MV-4-11 (cell line): Measurements from ENCODE around the gene TTL.
"Not testable (repeated sequence)": the region's sequence is repeated elsewhere in the genome, so short reads cannot be mapped to it uniquely, and the experiment has no call there.

Experiments
- DNase-seq: peaks from one replicate; lab custom pipeline; 2025; lab: John Stamatoyannopoulos, UW

Gene TTL

DNA sequence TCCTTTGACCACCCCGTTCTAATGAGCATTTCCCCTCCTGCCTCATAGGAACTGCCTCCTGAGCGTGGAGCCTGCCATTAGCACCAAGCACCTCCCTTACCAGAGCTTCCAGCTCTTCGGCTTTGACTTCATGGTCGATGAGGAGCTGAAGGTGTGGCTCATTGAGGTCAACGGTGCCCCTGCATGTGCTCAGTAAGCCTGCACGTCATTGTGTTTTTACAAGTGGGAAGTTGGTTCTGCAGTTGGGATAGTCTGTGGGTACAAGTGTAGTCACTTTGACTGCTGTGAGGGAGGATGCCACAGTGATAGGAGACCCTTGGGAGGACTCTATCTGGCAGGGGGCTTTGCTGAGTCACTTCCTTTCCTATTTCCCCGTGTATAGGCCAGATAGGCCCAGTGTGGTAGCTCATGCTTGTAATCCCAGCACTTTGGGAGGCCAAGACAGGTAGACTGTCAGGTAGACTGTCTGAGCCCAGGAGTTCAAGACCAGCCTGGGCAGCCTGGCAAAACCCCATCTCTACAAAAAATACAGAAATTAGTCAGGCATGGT, 38.4 kb downstream of the TTL start:
- no peak for DNase-seq

DNA sequence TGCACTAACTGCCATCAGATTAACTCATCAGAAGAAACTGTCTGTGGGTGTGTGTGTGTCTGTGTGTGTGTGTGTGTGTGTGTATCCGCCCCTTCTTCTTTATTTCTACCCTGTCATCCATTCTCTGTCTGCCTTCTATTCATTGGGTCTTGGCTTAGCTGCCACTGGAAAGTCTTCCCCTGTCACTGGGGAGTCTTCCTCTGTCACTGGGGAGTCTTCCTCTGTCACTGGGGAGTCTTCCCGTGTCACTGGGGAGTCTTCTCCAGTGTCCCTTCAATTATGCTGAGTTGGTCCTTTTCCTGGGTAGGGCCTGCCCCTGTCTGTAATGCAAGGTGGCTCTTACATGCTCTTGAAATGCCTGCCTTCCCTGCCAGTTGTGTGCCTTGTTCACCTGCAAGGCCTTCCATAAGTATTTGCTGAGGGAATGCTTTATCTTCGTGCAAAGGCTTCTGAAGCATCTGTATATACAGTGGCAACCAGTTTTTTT, 41.4 kb downstream of the TTL start:
- no peak for DNase-seq

DNA sequence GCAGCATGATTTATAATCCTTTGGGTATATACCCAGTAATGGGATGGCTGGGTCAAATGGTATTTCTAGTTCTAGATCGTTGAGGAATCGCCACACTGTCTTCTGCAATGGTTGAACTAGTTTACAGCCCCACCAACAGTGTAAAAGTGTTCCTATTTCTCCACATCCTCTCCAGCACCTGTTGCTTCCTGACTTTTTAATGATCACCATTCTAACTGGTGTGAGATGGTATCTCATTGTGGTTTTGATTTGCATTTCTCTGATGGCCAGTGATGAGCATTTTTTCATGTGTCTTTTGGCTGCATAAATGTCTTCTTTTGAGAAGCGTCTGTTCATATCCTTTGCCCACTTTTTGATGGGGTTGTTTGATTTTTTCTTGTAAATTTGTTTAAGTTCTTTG, 42.3 kb downstream of the TTL start:
- DNase-seq, result not testable (repeated sequence)

DNA sequence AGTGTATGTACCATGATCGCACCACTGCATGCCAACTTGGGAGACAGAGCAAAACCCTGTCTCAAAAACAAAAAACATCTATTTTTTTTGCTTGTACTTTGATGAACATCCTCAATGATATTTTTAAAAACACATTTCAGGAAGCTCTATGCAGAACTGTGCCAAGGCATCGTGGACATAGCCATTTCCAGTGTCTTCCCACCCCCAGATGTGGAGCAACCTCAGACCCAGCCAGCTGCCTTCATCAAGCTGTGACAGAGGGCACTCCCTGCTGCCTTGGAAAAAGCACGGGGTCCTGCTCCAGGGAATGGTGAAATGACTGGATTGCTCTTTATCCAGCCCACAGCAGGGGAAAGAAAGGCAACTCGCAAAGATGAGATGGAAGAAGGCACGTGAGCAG, 46.6 kb downstream of the TTL start:
- DNase-seq, result no peak

DNA sequence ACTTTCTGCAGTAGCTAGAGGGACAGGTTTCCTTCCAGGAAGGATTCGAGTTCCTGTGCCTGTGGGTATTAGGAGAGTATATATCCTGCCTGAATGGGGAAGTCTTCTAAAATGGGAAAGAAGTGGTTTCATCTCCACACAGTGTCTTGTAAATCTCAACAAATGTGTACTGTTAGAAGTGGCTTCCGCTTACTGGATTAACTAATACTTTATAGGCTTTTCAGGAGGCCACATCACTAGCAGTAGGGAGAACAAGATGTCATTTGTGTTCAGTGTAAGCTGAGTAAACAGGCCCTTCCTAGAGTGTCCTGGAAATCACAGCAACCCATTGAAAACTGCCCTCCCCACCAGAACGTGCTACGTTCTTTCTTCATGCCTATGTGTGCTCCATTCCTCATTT, 47.8 kb downstream of the TTL start:
- DNase-seq, result peak; percentile 82

DNA sequence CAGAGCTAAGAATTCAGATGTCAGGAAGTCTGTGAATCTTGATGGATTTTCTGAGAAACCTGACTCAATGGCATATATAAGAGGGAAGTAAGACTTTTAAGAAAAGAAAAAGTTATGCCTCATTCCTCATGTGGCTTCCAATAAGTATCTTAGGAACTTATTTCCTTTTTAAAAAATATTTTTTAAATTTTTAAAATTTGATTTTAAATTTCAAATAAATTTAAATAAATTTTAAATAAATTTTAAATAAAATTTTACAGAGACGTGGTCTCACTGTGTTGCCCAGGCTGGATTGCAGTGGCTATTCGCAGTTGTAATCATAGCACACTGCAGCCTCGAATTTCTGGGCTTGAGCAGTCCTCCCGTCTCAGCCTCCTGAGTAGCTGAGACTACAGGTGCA, 48.8 kb downstream of the TTL start:
- no peak for DNase-seq

DNA sequence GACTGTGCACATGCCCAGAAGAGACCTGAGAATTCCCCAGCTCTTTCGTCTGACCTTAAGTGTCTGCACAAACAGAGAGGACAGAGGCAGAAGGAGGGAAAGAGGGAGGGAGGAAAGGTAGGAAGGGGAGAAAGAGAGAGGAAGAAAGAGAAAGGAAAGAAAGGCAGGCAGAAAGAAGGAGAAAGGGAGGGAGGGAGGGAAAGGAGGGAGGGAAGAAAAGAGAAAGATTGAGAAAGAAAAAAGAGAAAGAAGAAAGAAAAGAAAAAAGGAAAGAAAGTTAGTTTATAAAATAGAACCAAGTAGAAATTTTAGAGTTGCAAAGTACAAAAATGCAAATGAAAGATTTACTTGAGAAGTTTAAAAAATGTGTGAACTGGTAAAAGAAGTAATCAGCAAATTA, 52.9 kb downstream of the TTL start:
- no peak for DNase-seq

DNA sequence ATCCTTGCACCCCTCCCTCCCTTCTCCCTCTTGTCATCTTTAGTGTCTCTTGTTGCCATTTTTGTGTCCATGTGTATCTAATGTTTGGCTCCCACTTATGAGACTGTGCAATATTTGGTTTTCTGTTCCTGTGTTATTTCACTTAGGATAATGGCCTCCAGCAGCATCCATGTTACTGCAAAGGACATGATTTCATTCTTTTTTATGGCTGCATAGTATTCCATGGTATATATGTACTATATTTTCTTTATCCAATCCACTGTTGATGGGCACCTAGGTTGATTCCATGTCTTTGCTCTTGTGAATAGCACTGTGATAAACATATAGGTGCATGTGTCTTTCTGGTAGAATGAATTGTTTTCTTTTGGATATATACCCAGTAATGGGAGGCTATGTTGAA, 54.7 kb downstream of the TTL start:
- not testable (repeated sequence) for DNase-seq

DNA sequence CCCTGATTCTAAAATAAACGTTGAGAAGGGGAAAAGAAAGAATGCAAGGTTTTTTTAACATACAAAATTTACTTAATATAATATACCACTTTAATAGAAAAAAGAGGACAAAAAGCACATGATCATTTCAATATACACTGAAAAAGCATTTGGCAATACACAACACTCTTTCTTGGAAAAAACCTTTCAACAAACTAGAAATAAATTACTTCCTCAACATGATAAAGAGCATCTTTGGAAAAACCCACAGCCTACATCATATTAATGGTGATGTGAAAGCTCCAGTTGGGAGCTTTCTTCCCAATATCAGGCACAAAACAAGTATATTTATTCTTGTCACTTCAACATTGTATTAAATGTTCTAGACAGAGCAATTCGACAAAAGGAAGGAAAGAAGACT, 57.4 kb downstream of the TTL start:
- DNase-seq, result no peak

DNA sequence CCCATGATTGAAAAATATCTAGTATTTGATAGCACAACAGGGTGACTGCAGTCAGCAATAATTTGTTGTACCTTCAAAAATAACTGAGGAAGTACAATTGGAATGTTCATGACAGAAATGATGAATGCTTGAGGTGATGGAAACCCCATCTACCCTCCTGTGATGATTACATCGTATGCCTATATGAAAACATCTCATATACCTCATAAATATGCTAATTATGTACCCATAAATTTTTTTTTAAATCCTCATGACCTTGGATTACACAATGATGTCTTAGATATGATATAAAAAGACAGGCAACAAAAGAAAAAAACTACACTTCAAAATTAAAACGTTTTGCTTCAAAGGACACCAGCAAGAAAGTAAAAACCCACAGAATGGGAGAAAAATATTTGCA, 59.0 kb downstream of the TTL start:
- no peak for DNase-seq

DNA sequence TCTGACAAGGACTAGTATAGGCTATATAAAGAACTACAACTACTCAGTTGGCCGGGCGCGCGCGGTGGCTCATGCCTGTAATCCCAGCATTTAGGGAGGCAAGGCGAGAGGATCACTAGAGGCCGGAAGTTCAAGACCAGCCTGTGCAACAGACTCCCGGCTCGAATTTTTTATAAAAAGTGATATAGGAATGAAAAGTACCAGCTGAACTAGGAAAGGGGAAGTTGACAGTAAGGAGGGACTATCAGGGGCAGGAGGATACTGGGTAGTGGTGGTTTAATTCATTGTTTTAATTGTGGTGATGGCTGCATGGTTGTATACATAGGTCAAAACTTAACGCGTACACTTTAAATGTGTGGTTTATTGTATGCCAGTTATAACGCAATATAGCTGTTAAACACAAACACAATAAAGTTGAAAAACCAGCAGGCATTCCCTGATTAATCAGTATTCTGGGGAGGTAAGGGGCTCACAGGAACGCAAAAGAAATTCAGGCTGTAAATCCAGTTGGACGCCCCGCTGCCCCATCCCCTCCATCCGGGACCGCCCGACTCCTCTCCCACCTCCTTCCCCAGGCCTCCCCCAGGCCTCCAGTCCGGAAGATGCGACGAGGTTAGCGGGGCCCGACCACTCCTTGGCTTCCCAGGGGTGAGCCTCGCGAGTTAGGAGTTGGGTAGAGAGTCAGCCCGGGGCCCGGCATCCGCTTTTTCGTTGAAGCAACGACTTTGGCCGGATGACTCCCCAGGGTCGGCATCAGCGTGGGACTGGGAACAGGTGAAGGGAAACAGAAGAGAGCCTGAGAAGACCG, 59.6 kb downstream of the TTL start:
- DNase-seq, result peak; percentile 86

DNA sequence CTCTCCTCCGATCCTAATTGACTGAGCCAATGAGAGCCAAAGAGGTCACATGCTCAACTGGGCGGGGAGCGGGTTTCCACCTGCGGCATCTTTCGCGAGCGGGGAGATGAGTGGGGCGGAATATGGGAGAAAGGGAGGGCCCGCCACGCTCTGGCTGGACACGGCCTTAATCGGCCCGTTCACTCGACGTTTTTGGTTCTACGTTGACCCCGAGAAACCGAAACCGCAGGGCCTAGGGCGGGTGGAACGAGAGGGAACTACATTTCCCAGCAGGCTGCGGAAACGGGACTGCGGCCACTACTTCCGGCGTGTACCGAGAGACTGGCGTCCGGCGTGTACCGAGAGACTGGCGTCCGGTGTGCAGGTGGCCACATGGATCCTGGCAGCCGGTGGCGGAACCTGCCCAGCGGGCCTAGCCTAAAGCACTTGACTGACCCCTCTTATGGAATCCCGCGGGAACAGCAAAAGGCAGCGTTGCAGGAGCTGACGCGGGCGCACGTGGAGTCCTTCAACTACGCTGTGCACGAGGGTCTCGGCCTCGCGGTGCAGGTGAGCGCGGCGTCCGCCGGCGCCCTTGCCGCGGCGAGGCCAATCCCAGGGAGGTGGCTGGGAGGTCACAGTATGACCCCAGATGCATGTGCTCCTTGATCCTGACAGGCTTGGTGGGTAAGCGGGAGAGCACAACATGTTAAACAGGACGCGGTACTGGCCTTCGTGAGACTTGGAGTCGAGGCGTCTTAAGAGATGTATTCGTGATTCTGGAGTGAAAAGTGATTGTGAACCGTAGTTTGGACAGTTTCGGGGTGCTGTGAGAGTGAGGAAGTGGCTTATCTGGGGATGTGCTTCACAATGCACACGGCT, 60.4 kb downstream of the TTL start, which contains the start of gene POLR1B:
Gene POLR1B (plus strand): TSS at position 343 of the 861 bp plus-strand sequence. CDS start 30 bp downstream, at position 373.
- peak; percentile 82 for DNase-seq

DNA sequence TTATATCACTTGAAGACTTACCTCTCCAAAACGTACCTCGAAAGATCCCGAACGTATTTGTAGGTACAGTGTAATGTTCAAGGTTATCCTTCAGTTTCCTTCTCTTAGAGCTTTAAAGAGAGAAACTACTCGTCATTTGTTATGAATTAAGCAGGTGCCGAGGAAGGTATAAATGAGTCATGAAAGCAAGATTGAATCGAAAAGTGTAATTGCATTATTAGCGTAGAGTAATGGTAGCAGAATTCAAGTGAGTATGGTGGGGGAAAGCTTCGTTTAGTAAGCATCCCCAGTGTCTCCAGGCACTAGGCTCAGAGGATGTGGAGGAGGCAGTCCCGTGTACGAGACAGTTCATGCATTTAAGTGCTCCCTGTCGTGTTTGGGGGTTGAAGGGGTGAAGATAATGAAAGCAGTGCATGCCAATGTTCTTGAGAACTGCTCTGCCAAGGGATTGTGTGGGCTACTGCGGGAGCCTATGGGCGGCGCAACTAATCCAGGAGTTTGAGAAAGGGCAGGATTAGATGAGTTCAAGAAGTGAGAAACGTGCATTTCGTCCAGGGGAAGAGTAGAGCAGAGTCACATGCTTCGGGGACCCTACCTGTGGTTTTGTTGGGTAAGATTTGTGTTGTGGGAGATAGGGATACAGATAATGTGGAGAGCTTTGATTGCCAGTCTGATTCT, 61.2 kb downstream of the TTL start:
- peak; percentile 33 for DNase-seq

DNA sequence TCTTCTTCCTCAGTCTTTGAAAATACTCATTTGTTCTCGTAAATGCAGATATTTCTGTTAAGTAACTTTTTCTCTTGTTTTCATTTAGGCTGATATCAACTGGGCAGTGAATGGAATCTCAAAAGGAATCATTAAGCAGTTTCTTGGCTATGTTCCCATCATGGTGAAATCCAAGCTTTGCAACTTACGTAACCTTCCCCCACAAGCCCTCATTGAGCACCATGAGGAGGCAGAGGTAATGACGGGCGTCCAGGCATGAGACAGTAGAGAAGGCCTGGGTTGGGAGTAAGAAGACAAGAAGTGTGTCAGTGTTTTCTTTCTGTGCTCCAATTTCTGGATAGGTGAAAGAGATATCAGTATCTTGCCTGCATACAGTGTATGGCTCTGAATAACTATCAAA, 65.4 kb downstream of the TTL start:
- peak; percentile 52 for DNase-seq

DNA sequence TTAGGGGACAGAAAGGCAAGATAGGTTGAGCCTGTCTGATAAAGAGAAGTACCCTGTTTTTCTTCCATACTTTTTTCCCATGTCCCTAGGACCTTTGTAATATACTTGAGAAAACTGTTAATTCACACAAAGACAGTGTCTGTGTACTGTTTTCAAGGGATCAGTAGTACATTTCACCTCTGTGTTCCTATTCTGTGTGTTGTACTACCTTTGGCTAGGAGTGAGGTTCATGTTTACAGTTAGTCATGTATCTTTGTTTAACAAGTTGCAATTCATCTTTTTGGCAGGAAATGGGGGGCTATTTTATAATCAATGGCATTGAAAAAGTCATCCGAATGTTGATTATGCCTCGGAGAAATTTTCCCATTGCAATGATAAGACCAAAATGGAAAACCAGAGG, 67.0 kb downstream of the TTL start:
- DNase-seq, result no peak

DNA sequence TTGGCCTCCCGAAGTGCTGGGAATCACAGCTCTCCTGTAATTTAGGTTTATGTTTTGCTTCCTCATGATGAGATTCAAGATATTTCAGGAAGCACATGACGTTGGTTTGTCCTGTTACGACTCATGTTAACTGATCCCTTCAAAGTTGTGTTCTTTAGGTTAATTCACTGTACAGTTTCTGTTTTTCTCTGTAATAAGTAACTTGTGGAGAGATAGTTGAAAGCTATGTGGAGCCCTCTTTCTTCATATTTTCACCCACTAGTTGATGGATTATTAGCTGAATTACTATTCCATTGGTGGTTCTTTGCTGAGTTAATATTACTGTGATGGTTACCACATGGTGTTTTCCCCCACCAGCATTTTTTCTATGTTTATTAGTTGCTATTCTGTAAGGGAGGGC, 84.1 kb downstream of the TTL start:
- DNase-seq, result peak; percentile 30

DNA sequence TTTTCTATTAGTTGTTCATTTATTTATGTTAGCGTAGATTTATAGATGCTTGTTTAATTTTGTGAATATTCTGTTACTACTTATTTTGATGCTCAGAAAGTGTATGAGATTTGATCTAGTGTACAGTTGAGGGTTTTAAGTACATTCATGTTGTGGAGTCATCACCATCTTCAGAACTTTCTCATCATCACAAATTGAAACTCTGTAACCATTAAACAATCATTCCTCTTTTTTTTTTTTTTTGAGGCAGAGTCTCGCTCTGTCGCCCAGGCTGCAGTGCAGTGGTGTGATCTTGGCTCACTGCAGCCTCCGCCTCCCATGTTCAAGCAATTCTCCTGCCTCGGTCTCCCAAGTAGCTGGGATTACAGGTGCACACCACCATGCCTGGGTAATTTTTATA, 84.6 kb downstream of the TTL start:
- DNase-seq, result not testable (repeated sequence)

DNA sequence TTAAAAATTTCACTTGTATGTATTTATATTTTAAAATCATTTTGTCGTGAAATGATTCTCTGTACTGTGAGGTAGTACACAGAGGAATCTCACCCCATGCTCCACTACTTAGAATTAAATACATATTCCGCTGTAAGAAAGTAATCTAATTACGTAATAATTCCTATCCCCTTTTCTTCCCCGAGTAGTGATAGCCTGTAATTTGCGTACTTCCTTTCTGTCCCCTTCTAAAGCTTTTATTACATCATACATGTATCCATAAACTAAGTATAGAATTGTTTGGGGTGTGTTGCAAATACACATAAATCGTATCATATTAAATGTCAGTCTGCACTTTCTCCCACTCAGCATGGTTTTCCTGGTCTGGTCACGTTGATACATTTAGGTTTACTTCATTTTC, 90.0 kb downstream of the TTL start:
- DNase-seq, result peak; percentile 60

DNA sequence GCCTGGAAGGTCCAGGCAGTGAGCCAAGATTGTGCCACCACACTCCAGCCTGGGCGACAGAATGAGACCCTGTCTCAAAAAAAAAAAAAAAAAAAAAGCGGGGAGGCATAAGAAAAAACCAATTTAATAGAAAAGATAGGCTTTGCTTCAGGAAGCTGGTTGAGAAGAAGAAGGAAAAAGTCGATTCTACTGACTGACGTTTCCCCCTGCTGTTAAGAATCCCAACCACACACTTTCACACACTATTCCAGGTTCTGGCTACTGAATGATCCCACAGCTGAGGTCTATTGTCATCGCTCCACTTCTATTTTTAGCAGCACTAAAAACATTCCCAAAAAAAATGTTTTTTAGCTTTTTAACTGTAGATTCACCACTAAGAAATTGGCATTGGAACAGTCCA, 95.8 kb downstream of the TTL start:
- no peak for DNase-seq

DNA sequence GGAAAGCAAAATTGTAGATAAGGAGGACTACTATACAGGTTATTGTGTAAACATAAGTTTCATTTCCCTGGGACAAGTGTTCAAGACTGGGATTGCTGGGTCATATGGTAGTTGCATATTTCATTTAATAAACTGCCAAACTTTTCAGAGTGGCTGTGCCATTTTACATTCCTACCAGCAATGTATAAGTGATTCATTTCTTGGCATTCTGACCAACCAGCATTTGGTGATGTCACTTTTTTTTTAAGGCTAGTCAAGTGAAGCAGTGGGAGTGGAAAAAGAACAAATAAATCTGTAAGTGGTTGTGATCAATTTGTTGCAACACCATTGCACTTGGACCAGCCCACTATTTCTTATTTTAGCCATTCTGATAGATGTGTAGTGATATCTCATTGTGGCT, 97.3 kb downstream of the TTL start:
- DNase-seq, result peak; percentile 59

DNA sequence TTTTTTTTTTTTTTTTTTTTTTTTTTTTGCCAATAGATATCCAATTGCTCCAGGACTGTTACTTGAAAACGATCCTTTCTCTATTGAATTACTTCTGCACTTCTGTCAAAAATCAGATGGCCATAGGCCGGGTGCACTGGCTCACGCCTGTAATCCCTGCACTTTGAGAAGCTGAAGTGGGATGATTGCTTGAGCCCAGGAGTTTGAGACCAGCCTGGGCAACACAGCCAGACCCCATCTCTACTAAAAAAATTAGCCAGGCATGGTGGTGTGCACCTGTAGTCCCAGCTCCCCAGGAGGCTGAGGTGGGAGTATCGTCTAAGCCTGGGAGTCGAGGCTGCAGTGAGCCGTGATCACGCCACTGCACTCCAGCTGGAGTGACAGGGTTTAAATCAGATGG, 98.1 kb downstream of the TTL start:
- DNase-seq, result no peak

DNA sequence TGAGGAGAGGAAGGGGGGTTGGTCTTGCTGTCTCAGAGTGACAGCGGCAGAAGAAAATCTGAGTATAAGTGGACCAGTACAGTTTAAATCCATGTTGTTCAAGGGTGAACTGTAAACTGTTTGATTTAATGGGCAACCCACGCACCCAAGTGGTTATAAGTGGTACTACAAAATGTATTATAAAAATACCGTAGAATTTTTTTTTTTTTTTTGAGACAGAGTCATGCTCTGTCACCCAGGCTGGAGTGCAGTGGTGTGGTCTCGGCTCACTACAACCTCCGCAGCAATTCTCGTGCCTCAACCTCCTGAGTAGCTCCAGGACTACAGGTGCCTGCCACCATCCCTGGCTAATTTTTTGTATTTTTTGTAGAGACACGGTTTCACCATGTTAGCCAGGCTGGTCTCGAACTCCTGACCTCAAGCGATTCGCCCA, 100.4 kb downstream of the TTL start:
- DNase-seq, result peak; percentile 66
